GM06990 (cell line): ENCODE data around the gene FCSK.
"Not testable (repeated sequence)": the region's sequence is repeated elsewhere in the genome, so short reads cannot be mapped to it uniquely, and the experiment has no call there.

Experiments used
- DNase-seq: peaks from one replicate; pipeline ENCODE4 v3.0.0-alpha.2; 2011; ENCODE audit not compliant: insufficient read length; ENCODE audit errors: extremely low read depth
- H3K27me3 ChIP-seq: replicated peaks from 2 replicates; pipeline ENCODE4 v1.6.0; 2011; ENCODE audit warnings: low read length; ENCODE audit not compliant: control insufficient read depth, insufficient read depth
- H3K36me3 ChIP-seq: 2 replicates; pipeline ENCODE4 v1.5.1; 2011; ENCODE audit warnings: low read length; ENCODE audit not compliant: control insufficient read depth, insufficient read depth
- H3K4me3 ChIP-seq: replicated peaks from 2 replicates; pipeline ENCODE4 v1.5.1; 2011; ENCODE audit warnings: low read depth, mild to moderate bottlenecking, control low read depth, low read length
- TF ChIP-seq, protein P1 (sequence below): IDR thresholded peaks from 2 replicates; pipeline ENCODE4 v1.5.1; 2011; ENCODE audit warnings: low read length, control low read depth, mild to moderate bottlenecking, inconsistent platforms; ENCODE audit not compliant: insufficient read depth, poor library complexity, severe bottlenecking

Gene FCSK

DNA sequence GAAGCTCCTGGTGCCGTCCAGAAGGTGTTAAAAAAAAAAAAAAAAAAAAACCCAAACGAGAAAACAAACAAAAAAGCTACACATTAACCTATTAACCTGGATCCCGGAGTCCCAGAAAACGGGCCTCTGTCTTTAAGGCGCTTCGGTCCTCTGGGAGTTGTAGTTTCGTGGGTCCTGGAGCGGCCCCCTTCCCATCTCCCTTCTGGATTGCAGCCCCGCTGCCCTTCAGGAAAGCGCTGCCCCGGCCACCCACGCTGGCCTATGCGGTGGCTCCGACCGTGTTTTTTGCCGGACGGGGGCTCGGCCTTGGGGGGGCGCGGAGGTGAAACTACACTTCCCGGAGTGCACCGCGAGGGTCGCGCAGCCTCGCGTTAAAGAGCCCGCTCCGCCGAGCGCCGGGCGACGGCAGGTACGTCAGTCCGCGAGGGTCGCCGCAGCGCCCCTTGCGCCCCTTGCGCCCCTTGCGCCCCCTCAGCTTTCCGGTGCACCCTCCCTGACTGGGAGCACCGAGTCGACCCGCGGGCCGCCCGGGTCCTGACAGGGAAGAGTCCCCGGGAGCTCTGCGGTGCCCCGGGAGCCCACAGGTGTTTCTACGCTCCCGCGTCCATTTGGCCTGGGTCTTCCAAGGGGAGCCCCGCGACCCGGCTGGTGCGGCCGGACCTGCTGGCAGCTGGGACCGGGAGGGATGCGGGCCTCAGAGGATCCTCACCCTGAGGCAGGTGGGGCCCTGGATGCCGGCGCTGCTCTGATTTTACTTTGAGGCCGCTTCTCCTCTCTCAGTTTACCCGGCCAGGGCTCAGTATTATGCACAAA lies at the start of gene FCSK:
TSS of gene FCSK (plus strand) at position 374 of the 813 bp plus-strand sequence. CDS start 8,596 bp downstream, outside the sequence.
- Histone ChIP-seq H3K27me3 (no peaks in the 10 kb centered on the region), H3K36me3 (no peaks in the 10 kb centered on the region), H3K4me3 (peak within 1 kb of the TSS; percentile 85)
- TF ChIP-seq, protein P1, sequence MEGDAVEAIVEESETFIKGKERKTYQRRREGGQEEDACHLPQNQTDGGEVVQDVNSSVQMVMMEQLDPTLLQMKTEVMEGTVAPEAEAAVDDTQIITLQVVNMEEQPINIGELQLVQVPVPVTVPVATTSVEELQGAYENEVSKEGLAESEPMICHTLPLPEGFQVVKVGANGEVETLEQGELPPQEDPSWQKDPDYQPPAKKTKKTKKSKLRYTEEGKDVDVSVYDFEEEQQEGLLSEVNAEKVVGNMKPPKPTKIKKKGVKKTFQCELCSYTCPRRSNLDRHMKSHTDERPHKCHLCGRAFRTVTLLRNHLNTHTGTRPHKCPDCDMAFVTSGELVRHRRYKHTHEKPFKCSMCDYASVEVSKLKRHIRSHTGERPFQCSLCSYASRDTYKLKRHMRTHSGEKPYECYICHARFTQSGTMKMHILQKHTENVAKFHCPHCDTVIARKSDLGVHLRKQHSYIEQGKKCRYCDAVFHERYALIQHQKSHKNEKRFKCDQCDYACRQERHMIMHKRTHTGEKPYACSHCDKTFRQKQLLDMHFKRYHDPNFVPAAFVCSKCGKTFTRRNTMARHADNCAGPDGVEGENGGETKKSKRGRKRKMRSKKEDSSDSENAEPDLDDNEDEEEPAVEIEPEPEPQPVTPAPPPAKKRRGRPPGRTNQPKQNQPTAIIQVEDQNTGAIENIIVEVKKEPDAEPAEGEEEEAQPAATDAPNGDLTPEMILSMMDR: peak; percentile 8
- peak; percentile 85 for DNase-seq

DNA sequence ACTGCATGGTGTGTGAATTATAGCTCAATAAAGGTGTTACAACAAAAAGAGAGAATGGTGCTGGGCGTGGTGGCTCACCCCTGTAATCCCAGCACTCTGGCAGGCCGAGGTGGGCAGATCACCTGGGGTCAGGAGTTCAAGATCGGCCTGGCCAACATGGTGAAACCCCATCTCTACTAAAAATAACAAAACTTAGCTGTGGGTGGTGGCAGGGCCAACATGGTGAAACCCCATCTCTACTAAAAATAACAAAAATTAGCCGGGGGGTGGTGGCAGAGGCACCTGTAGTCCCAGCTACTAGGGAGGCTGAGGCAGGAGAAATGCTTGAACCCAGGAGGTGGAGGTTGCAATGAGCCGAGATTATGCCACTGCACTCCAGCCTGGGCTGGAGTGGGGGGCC lies 48.3 kb upstream of the FCSK start:
- H3K36me3 ChIP-seq, DNase-seq, H3K27me3 ChIP-seq, H3K4me3 ChIP-seq: not testable (repeated sequence)

DNA sequence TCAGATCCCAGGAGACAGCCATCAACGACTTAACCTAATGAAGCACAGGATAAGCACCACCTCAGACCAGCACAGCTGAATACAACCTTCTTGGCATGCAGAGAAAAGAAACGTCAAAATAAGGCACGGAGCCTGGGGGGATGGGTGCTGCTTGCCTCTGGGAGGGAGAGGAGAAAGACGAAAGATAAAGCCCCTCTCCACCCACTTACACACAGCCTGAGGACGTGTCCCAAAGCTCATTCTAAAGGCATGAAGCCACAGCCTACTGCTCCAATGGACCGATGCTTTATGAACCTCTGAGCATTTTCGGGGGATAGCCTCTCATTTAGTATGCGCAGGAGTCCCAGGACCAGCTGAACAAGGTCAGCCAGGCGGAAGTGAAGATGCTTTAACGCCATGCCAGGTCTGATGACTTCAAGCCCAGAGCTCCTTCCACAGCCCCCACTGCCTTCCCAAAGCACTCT lies 46.6 kb upstream of the FCSK start:
- TF ChIP-seq, protein P1: no peak
- no peaks in the 10 kb centered on the region for H3K27me3 ChIP-seq
- no peak for DNase-seq
- H3K4me3 ChIP-seq: no peak overlapping the region
- peaks cover 9% of the 10 kb centered on the region for H3K36me3 ChIP-seq

DNA sequence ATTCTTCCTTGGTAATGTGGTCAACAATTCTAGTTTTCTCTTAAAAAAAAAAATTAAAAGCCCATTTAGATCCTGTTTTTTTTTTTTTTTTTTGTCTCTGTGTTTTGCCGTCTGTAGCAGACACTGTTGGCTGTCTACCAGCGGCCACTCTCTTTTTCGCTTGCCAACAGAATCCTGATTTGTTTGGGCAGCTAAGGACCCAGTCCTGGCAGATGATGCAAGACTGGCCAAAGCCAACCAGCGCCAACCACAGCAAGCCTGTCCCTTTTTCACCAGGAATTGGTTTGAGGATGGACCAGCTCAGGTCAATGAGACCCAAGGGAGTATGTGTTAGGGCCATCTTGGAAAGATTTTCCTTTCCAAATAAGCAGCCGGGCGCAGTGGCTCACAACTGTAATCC lies 43.7 kb upstream of the FCSK start:
- Histone ChIP-seq H3K4me3 (no peak overlapping the region), H3K27me3 (no peaks in the 10 kb centered on the region), H3K36me3 (peaks cover 10% of the 10 kb centered on the region)
- no peak for DNase-seq
- TF ChIP-seq, protein P1: no peak

GRCh38 chr16:70412385-70412784 lies 42.0 kb upstream of the FCSK start:
- no peak overlapping the region for H3K4me3 ChIP-seq
- no peaks in the 10 kb centered on the region for H3K27me3 ChIP-seq
- H3K36me3 ChIP-seq: peaks cover 10% of the 10 kb centered on the region
- no peak for DNase-seq
- TF ChIP-seq, protein P1: no peak

DNA sequence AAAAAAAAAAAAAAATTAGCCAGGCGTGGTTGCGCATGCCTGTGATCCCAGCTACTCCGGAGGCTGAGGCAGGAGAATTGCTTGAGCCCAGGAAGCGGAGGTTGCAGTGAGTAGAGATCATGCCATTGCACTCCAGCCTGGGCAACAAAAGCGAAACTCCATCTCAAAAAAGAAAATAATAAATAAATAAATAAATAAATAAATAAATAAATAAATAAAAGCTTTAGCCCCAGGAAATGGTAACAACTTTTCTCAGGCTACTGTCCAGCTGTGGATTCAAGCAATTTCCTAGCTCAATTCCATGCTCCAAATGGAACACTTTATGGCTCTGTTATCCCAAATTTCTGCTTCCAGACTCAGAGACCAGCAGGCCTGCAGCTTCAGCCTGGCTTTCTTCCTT lies 40.8 kb upstream of the FCSK start:
- not testable (repeated sequence) for H3K27me3 ChIP-seq
- peaks cover 10% of the 10 kb centered on the region for H3K36me3 ChIP-seq

More for the DNA sequence above, 40.8 kb upstream of the FCSK start:
- not testable (repeated sequence) for H3K4me3 ChIP-seq, DNase-seq
